Measurements from ENCODE around the gene FOXF1.

FOXF1 gene

GRCh38 chr16:86542756-86543750 lies 32.7 kb downstream of the FOXF1 start:
- H3K4me3 ChIP-seq (ENCODE audit: low read depth, low read length): no peak overlapping the region
- DNase-seq (ENCODE audit: low read depth): no peak
- TF ChIP-seq CTCF (IDR thresholded peaks at IDR 0.05; ENCODE audit: low read depth, low read length, missing control alignments): no peak

- no peak overlapping the region for H3K4me3 ChIP-seq (ENCODE audit: low read depth, low read length)
- TF ChIP-seq CTCF (IDR thresholded peaks at IDR 0.05; ENCODE audit: low read depth, low read length, missing control alignments): no peak
- DNase-seq (ENCODE audit: low read depth): no peak
Measured at GRCh38 chr16:86545481-86545880, 35.2 kb downstream of the FOXF1 start.

GRCh38 chr16:86545954-86546637 lies 35.8 kb downstream of the FOXF1 start:
- no peak overlapping the region for H3K4me3 ChIP-seq (ENCODE audit: low read depth, low read length)
- no peak for DNase-seq (ENCODE audit: low read depth)
- TF ChIP-seq CTCF (IDR thresholded peaks at IDR 0.05; ENCODE audit: low read depth, low read length, missing control alignments): no peak

- DNase-seq (ENCODE audit: low read depth): no peak
- H3K4me3 ChIP-seq (ENCODE audit: low read depth, low read length): no peak overlapping the region
- TF ChIP-seq CTCF (IDR thresholded peaks at IDR 0.05; ENCODE audit: low read depth, low read length, missing control alignments): no peak
Measured at GRCh38 chr16:86546638-86547013, 36.3 kb downstream of the FOXF1 start.

- no peak overlapping the region for H3K4me3 ChIP-seq (ENCODE audit: low read depth, low read length)
- TF ChIP-seq CTCF (IDR thresholded peaks at IDR 0.05; ENCODE audit: low read depth, low read length, missing control alignments): no peak
- DNase-seq (ENCODE audit: low read depth): no peak
Measured at GRCh38 chr16:86547286-86547685, 37.0 kb downstream of the FOXF1 start.

GRCh38 chr16:86549076-86549892 lies 39.0 kb downstream of the FOXF1 start:
- DNase-seq (ENCODE audit: low read depth): no peak
- TF ChIP-seq CTCF (IDR thresholded peaks at IDR 0.05; ENCODE audit: low read depth, low read length, missing control alignments): no peak
- no peak overlapping the region for H3K4me3 ChIP-seq (ENCODE audit: low read depth, low read length)

All from GM12864 (cell line).